HEK293 (cell line): ENCODE measurements around the gene SLK.

ENCODE experiments used
- CTCF ChIA-PET: fragments of 350-600 bp; formaldehyde crosslinking; extraction: SDS; loops from one replicate; lab custom pipeline; 2021; ENCODE audit warnings: antibody characterized with exemption; lab: Yijun Ruan, JAX
- POLR2A ChIA-PET: fragments of 300-600 bp; formaldehyde crosslinking; extraction: SDS; loops from one replicate; lab custom pipeline; 2020; ENCODE audit warnings: antibody characterized with exemption, inconsistent platforms; lab: Yijun Ruan, JAX
- H3K27ac ChIP-seq: fragments of 200-500 bp; sonication (Bioruptor generic); 2 replicates; pipeline ENCODE4 v1.5.1; 2014; ENCODE audit warnings: low read depth, low read length, control low read depth, inconsistent platforms; ENCODE audit errors: extremely low read depth
- H3K36me3 ChIP-seq, 2 experiments: fragments of 200-500 bp in 1 of 2; sonication (Bioruptor generic) in 1 of 2; 1 replicate in 1 of 2; 2 replicates in 1 of 2; pipeline ENCODE4 v1.5.1; 2014 to 2017; ENCODE audit warnings: inconsistent platforms in 2 of 2, low read length in 2 of 2; ENCODE audit not compliant: control insufficient read depth in 2 of 2, insufficient read depth in 1 of 2
- H3K4me1 ChIP-seq: fragments of 200-500 bp; sonication (Bioruptor generic); 2 replicates; pipeline ENCODE4 v1.5.1; 2014; ENCODE audit warnings: mild to moderate bottlenecking, low read length, inconsistent platforms; ENCODE audit not compliant: control insufficient read depth, insufficient read depth
- H3K4me3 ChIP-seq: 2 replicates; pipeline ENCODE4 v1.5.1; 2011; ENCODE audit warnings: low read depth, mild to moderate bottlenecking, control low read depth, low read length, moderate library complexity
- H3K9me3 ChIP-seq: fragments of 200-500 bp; sonication (Bioruptor generic); 2 replicates; pipeline ENCODE4 v1.5.1; 2014; ENCODE audit warnings: low read depth, low read length, inconsistent platforms; ENCODE audit not compliant: control insufficient read depth, insufficient read depth
- GLI4 ChIP-seq: fragments of 450-650 bp; formaldehyde crosslinking; IDR thresholded peaks from 2 replicates; pipeline ENCODE4 v1.5.1; 2016; ENCODE audit warnings: missing biosample characterization, missing genetic modification characterization
- GLIS1 ChIP-seq: fragments of 450-650 bp; formaldehyde crosslinking; IDR thresholded peaks from 2 replicates; pipeline ENCODE4 v1.5.1; 2016; ENCODE audit warnings: missing biosample characterization, missing genetic modification characterization
- RBAK ChIP-seq: fragments of 450-650 bp; formaldehyde crosslinking; IDR thresholded peaks from 2 replicates; pipeline ENCODE4 v1.5.1; 2016; ENCODE audit warnings: missing biosample characterization, missing genetic modification characterization
- SCRT1 ChIP-seq: fragments of 450-650 bp; formaldehyde crosslinking; IDR thresholded peaks from 2 replicates; pipeline ENCODE4 v1.5.1; 2016; ENCODE audit warnings: missing biosample characterization, missing genetic modification characterization, borderline replicate concordance
- TCF7L2 ChIP-seq: IDR thresholded peaks from 2 replicates; pipeline ENCODE4 v1.6.1; 2011; ENCODE audit warnings: low read depth, mild to moderate bottlenecking, inconsistent platforms, low read length, moderate library complexity, borderline replicate concordance
- ZBTB48 ChIP-seq: fragments of 450-650 bp; formaldehyde crosslinking; IDR thresholded peaks from 2 replicates; pipeline ENCODE4 v1.5.1; 2016; ENCODE audit warnings: missing biosample characterization, missing genetic modification characterization
- ZNF157 ChIP-seq: fragments of 450-650 bp; formaldehyde crosslinking; IDR thresholded peaks from 2 replicates; pipeline ENCODE4 v1.5.1; 2016; ENCODE audit warnings: missing biosample characterization, missing genetic modification characterization
- ZNF175 ChIP-seq: fragments of 450-650 bp; formaldehyde crosslinking; IDR thresholded peaks from 2 replicates; pipeline ENCODE4 v1.5.1; 2016; ENCODE audit warnings: missing biosample characterization, missing genetic modification characterization
- ZNF19 ChIP-seq: fragments of 450-650 bp; formaldehyde crosslinking; IDR thresholded peaks from 2 replicates; pipeline ENCODE4; 2016; ENCODE audit warnings: missing biosample characterization, missing genetic modification characterization, low read depth
- ZNF26 ChIP-seq: fragments of 450-650 bp; formaldehyde crosslinking; IDR thresholded peaks from 2 replicates; pipeline ENCODE4 v1.5.1; 2016; ENCODE audit warnings: missing biosample characterization, missing genetic modification characterization
- ZNF335 ChIP-seq: fragments of 450-650 bp; formaldehyde crosslinking; conservative IDR thresholded peaks from 2 replicates; pipeline ENCODE4 v1.5.1; 2016; ENCODE audit warnings: missing biosample characterization, missing genetic modification characterization
- ZNF366 ChIP-seq: fragments of 450-650 bp; formaldehyde crosslinking; conservative IDR thresholded peaks from 2 replicates; pipeline ENCODE4 v1.5.1; 2016; ENCODE audit warnings: missing biosample characterization, missing genetic modification characterization
- ZNF37A ChIP-seq: fragments of 450-650 bp; IDR thresholded peaks from 2 replicates; pipeline ENCODE4 v1.5.1; 2018; ENCODE audit warnings: missing biosample characterization, missing genetic modification characterization
- ZNF555 ChIP-seq: fragments of 450-650 bp; formaldehyde crosslinking; conservative IDR thresholded peaks from 2 replicates; pipeline ENCODE4 v1.5.1; 2017; ENCODE audit warnings: missing biosample characterization, mild to moderate bottlenecking, missing genetic modification characterization, inconsistent platforms
- ZSCAN23 ChIP-seq: fragments of 450-650 bp; formaldehyde crosslinking; IDR thresholded peaks from 2 replicates; pipeline ENCODE4 v1.5.1; 2016; ENCODE audit warnings: missing biosample characterization, missing genetic modification characterization
- TF ChIP-seq, protein P1 (sequence below): fragments of 450-650 bp; formaldehyde crosslinking; IDR thresholded peaks from 2 replicates; pipeline ENCODE4 v1.5.1; 2016; ENCODE audit warnings: missing biosample characterization, missing genetic modification characterization
- TF ChIP-seq, protein P2 (sequence below): fragments of 450-650 bp; formaldehyde crosslinking; IDR thresholded peaks from 2 replicates; pipeline ENCODE4 v1.5.1; 2016; ENCODE audit warnings: missing biosample characterization, missing genetic modification characterization
- TF ChIP-seq, protein P3 (sequence below): fragments of 450-650 bp; IDR thresholded peaks from 2 replicates; pipeline ENCODE4 v1.5.1; 2018; ENCODE audit warnings: missing biosample characterization, missing genetic modification characterization
- TF ChIP-seq, protein P4 (sequence below): fragments of 450-650 bp; IDR thresholded peaks from 2 replicates; pipeline ENCODE4 v1.5.1; 2018; ENCODE audit warnings: missing biosample characterization, mild to moderate bottlenecking, missing genetic modification characterization
- TF ChIP-seq, protein P5 (sequence below): fragments of 450-650 bp; formaldehyde crosslinking; IDR thresholded peaks from 2 replicates; pipeline ENCODE4 v1.5.1; 2016; ENCODE audit warnings: missing biosample characterization, missing genetic modification characterization

Gene SLK

DNA sequence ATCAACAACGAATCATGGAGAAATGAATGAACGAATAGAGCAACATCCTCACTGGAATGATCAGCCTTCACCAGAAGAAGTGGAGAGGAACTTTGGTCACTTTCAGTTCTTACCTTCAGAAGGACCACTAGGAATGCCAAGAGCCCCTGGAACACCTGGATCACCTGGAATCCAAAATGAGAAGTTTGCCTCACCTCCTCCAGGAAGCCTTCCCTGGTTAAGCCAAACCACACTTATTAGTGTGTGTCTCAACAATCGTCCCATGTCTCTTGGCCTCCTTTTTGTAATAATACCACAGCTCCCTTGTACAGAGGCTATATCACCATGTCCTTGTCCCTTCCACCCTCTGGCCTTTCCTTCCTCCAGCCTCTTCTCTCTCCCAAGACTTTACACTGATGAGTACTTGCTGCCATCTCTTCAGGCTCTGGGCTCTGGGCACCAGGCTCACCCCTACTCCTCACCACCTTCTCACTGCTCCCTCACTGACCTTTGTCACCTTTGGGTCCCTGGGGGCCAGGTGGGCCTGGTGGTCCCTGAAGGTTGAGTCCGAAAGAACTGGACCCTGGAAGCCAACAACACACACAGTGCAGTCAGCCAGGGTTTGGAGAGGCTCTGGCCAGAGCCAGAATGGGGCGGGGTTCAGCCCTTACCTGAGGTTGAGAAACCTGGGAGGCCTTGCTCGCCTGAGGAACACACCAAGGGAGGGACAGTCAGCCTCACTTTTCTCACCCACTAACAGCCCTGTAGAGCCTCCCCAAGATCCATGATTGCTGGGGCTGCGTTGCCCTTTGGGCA is 72.2 kb downstream of the SLK start (continued):
- TF ChIP-seq, protein P1, sequence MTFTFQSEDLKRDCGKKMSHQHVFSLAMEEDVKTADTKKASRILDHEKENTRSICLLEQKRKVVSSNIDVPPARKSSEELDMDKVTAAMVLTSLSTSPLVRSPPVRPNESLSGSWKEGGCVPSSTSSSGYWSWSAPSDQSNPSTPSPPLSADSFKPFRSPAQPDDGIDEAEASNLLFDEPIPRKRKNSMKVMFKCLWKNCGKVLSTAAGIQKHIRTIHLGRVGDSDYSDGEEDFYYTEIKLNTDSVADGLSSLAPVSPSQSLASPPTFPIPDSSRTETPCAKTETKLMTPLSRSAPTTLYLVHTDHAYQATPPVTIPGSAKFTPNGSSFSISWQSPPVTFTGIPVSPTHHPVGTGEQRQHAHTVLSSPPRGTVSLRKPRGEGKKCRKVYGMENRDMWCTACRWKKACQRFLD (tag by site-specific recombination) = no peak
- TF ChIP-seq RBAK (tag by site-specific recombination) (no peak), ZNF175 (tag by site-specific recombination) (no peak), ZNF19 (no peak), TCF7L2 (no peak), ZNF157 (tag by site-specific recombination) (no peak), GLIS1 (no peak), ZSCAN23 (no peak), SCRT1 (tag by site-specific recombination) (no peak)
- TF ChIP-seq, protein P2, sequence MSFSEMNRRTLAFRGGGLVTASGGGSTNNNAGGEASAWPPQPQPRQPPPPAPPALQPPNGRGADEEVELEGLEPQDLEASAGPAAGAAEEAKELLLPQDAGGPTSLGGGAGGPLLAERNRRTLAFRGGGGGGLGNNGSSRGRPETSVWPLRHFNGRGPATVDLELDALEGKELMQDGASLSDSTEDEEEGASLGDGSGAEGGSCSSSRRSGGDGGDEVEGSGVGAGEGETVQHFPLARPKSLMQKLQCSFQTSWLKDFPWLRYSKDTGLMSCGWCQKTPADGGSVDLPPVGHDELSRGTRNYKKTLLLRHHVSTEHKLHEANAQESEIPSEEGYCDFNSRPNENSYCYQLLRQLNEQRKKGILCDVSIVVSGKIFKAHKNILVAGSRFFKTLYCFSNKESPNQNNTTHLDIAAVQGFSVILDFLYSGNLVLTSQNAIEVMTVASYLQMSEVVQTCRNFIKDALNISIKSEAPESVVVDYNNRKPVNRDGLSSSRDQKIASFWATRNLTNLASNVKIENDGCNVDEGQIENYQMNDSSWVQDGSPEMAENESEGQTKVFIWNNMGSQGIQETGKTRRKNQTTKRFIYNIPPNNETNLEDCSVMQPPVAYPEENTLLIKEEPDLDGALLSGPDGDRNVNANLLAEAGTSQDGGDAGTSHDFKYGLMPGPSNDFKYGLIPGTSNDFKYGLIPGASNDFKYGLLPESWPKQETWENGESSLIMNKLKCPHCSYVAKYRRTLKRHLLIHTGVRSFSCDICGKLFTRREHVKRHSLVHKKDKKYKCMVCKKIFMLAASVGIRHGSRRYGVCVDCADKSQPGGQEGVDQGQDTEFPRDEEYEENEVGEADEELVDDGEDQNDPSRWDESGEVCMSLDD = no peak
- TF ChIP-seq, protein P3, sequence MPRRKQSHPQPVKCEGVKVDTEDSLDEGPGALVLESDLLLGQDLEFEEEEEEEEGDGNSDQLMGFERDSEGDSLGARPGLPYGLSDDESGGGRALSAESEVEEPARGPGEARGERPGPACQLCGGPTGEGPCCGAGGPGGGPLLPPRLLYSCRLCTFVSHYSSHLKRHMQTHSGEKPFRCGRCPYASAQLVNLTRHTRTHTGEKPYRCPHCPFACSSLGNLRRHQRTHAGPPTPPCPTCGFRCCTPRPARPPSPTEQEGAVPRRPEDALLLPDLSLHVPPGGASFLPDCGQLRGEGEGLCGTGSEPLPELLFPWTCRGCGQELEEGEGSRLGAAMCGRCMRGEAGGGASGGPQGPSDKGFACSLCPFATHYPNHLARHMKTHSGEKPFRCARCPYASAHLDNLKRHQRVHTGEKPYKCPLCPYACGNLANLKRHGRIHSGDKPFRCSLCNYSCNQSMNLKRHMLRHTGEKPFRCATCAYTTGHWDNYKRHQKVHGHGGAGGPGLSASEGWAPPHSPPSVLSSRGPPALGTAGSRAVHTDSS = no peak
- TF ChIP-seq, protein P4, sequence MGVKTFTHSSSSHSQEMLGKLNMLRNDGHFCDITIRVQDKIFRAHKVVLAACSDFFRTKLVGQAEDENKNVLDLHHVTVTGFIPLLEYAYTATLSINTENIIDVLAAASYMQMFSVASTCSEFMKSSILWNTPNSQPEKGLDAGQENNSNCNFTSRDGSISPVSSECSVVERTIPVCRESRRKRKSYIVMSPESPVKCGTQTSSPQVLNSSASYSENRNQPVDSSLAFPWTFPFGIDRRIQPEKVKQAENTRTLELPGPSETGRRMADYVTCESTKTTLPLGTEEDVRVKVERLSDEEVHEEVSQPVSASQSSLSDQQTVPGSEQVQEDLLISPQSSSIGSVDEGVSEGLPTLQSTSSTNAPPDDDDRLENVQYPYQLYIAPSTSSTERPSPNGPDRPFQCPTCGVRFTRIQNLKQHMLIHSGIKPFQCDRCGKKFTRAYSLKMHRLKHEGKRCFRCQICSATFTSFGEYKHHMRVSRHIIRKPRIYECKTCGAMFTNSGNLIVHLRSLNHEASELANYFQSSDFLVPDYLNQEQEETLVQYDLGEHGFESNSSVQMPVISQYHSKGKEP (tag by site-specific recombination) = no peak

DNA sequence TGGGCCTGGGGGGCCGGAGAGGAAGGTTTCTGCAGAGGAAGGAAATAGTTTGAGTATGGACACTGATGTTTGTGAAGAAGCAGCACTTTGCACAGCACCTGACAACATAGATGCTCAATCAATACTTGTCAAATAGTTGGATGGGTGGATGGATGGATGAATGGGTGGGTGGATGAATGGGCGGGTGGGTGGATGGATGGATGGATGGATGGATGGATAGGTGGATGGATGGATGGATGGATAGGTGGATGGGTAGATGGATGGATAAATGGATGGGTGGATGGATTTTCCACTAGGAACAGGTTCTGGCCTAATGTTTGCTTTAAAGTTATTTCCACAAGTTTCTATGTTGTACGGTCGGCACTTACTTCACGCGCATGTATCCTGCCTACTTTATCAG is 73.4 kb downstream of the SLK start:
- H3K4me3 ChIP-seq = no peak overlapping the region
- no peaks in the 10 kb centered on the region for H3K4me1 ChIP-seq
- no peaks in the 10 kb centered on the region for H3K9me3 ChIP-seq
- TF ChIP-seq ZNF366 (tag by site-specific recombination) (peak; percentile 62), ZNF335 (tag by site-specific recombination) (no peak)
- POLR2A ChIA-PET = no interaction called here
- H3K36me3 ChIP-seq = no peaks in the 10 kb centered on the region
- CTCF ChIA-PET = no interaction called here
- H3K27ac ChIP-seq = no peak overlapping the region

DNA sequence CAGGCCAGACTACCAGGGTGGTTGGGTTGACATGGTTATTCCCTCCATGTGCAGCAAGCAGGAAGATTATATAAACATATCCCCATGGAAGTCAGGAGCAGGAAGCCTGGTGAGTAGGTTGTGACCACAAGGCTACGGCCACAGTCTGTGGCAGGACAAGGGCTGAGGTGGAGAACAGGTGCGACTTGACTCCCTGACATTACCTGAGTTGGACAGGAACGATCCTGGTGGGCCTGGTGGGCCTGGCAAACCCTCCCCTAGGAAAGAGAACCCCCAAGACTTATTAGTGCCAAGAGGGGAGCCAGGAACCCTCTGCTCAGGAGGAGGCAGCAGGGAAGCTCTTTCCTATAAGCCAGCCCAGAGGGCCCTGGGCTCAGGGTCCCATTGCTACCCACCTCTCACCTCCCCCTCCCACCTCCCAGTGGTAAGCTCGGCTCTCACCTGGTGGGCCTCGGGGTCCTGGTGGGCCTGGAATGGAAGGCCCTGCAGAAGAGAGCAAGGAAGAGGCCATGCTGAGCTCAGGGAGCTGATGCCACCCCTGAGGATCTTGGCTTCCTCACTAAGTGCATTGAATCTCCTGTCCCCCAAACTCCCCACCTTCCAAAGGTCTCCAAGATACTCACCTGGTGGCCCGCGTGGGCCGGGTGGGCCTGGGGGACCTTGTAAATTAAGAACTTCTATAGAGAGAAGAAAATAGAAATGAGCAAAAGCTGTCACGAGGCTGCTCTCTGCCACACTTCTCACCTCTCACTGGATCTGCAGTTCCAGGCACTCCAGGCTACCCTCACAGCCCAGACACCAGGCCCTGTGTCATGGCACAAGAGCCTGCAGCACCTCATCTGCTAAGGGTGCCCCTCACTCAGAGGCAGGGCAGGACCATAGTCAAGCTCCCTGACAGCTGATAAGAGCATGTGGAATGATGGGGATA is 74.2 kb downstream of the SLK start:
- no peaks in the 10 kb centered on the region for H3K9me3 ChIP-seq
- H3K36me3 ChIP-seq = no peaks in the 10 kb centered on the region
- no peaks in the 10 kb centered on the region for H3K4me1 ChIP-seq
- POLR2A ChIA-PET = no interaction called here
- H3K27ac ChIP-seq = no peak overlapping the region
- CTCF ChIA-PET = no interaction called here
- no peak overlapping the region for H3K4me3 ChIP-seq
- no peak for TF ChIP-seq GLI4 (tag by site-specific recombination)
- TF ChIP-seq ZNF26 (tag by site-specific recombination) = no peak
- TF ChIP-seq ZBTB48 = no peak
- TF ChIP-seq ZNF555 (tag by site-specific recombination) = no peak
- no peak for TF ChIP-seq ZNF37A (tag by site-specific recombination)
- TF ChIP-seq, protein P5, sequence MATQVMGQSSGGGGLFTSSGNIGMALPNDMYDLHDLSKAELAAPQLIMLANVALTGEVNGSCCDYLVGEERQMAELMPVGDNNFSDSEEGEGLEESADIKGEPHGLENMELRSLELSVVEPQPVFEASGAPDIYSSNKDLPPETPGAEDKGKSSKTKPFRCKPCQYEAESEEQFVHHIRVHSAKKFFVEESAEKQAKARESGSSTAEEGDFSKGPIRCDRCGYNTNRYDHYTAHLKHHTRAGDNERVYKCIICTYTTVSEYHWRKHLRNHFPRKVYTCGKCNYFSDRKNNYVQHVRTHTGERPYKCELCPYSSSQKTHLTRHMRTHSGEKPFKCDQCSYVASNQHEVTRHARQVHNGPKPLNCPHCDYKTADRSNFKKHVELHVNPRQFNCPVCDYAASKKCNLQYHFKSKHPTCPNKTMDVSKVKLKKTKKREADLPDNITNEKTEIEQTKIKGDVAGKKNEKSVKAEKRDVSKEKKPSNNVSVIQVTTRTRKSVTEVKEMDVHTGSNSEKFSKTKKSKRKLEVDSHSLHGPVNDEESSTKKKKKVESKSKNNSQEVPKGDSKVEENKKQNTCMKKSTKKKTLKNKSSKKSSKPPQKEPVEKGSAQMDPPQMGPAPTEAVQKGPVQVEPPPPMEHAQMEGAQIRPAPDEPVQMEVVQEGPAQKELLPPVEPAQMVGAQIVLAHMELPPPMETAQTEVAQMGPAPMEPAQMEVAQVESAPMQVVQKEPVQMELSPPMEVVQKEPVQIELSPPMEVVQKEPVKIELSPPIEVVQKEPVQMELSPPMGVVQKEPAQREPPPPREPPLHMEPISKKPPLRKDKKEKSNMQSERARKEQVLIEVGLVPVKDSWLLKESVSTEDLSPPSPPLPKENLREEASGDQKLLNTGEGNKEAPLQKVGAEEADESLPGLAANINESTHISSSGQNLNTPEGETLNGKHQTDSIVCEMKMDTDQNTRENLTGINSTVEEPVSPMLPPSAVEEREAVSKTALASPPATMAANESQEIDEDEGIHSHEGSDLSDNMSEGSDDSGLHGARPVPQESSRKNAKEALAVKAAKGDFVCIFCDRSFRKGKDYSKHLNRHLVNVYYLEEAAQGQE (tag by site-specific recombination) = no peak
